ENCODE results near the gene B4GALT1.

- TF ChIP-seq POLR2A (IDR thresholded peaks at IDR 0.05): no peak
- TF ChIP-seq POLR2AphosphoS5 (IDR thresholded peaks at IDR 0.05): peak in 2 of 3 donors; percentile 15 to 25
These were observed 36.0 kb downstream of the B4GALT1 start for GRCh38 chr9:33130961-33131789.

Data from spleen (tissue), 3 donors.